Endodermal cell (in vitro differentiated cells): ENCODE data around the gene NFAM1. TPM values are rescaled to one million over a fixed set of nuclear protein-coding genes. Genes with fewer than 3 reads are reported as not detected.

Experiments used
- DNase-seq: peaks from one replicate; pipeline ENCODE4 v3.0.0-alpha.2; 2017
- H3K27ac ChIP-seq: 2 replicates; pipeline ENCODE4 v1.5.1; 2013; ENCODE audit warnings: mild to moderate bottlenecking, low read depth, low read length, moderate library complexity
- H3K27me3 ChIP-seq: 2 replicates; pipeline ENCODE4 v1.6.1; 2013; ENCODE audit warnings: mild to moderate bottlenecking, low read length, moderate library complexity; ENCODE audit not compliant: insufficient read depth, control insufficient read depth, poor library complexity, severe bottlenecking
- H3K36me3 ChIP-seq: 2 replicates; pipeline ENCODE4 v1.7.0; 2013; ENCODE audit warnings: mild to moderate bottlenecking, low read length, moderate library complexity; ENCODE audit not compliant: control insufficient read depth, insufficient read depth
- H3K4me1 ChIP-seq: one replicate; pipeline ENCODE4 v1.7.0; 2013; ENCODE audit warnings: low read length; ENCODE audit not compliant: control insufficient read depth, insufficient read depth
- H3K4me3 ChIP-seq: 2 replicates; pipeline ENCODE4 v1.5.1; 2013; ENCODE audit warnings: mild to moderate bottlenecking, low read length, moderate library complexity
- H3K9ac ChIP-seq: 2 replicates; pipeline ENCODE4 v1.6.1; 2013; ENCODE audit warnings: mild to moderate bottlenecking, low read length, moderate library complexity; ENCODE audit not compliant: poor library complexity, severe bottlenecking; ENCODE audit errors: extremely low read depth
- H3K9me3 ChIP-seq: 2 replicates; pipeline ENCODE4 v1.6.1; 2013; ENCODE audit warnings: mild to moderate bottlenecking, low read length, moderate library complexity; ENCODE audit not compliant: control insufficient read depth
- H3K27ac Mint-ChIP-seq: 2 replicates; pipeline ENCODE4 v1.8.0; 2020; ENCODE audit warnings: mixed read lengths
- H3K27me3 Mint-ChIP-seq: 2 replicates; pipeline ENCODE4 v1.8.0; 2021; ENCODE audit warnings: mild to moderate bottlenecking, mixed read lengths; ENCODE audit not compliant: insufficient read depth
- H3K36me3 Mint-ChIP-seq: 2 replicates; pipeline ENCODE4 v1.8.0; 2020; ENCODE audit warnings: low read depth, mixed read lengths
- H3K4me1 Mint-ChIP-seq: 2 replicates; pipeline ENCODE4 v1.8.0; 2020; ENCODE audit warnings: mixed read lengths
- H3K4me3 Mint-ChIP-seq: 2 replicates; pipeline ENCODE4 v1.8.0; 2020; ENCODE audit warnings: mild to moderate bottlenecking, moderate library complexity, mixed read lengths
- H3K9me3 Mint-ChIP-seq: 2 replicates; pipeline ENCODE4 v1.8.0; 2020; ENCODE audit warnings: mild to moderate bottlenecking, mixed read lengths
- CTCF ChIP-seq: fragments of 200-600 bp; sonication (generic); conservative IDR thresholded peaks from 2 replicates; pipeline ENCODE4 v1.5.0; 2021; ENCODE audit warnings: antibody characterized with exemption, mild to moderate bottlenecking
- WGBS, 2 experiments: methylation state at CpG; one replicate each; pipeline versions ENCODE4 v1.1.5 to v1.1.7; 2013; ENCODE audit warnings: missing lambda C conversion rate in 2 of 2, mixed read lengths in 1 of 2; ENCODE audit not compliant: insufficient coverage in 1 of 2, insufficient read length in 1 of 2; 5-methylcytosine and 5-hydroxymethylcytosine counted together
- total RNA-seq, 2 donors: library from RNA; stranded (reverse); fragmentation: NEBNext Ultra II Directional in 1 of 2; extraction: Animal tissue kit (Norgen Biotek cat#: 25700) in 1 of 2; gene quantifications; 2 replicates in 1 of 2; 3 replicates in 1 of 2; pipeline ENCODE4 v1.2.1, GENCODE V29; 2021

NFAM1 gene
- total RNA-seq, 2 donors from 2014 or later = 0.92 to 1.1 TPM

GRCh38 chr22:42335839-42336378 is 96.3 kb downstream of the NFAM1 start:
- no peak overlapping the region for H3K9ac ChIP-seq
- no peaks in the 10 kb centered on the region for H3K27me3 Mint-ChIP-seq
- DNase-seq = no peak
- H3K9me3 ChIP-seq = no peaks in the 10 kb centered on the region
- peaks cover 11% of the 10 kb centered on the region for H3K4me1 Mint-ChIP-seq
- no peaks in the 10 kb centered on the region for H3K9me3 Mint-ChIP-seq
- no peaks in the 10 kb centered on the region for H3K27me3 ChIP-seq
- no peak overlapping the region for H3K27ac ChIP-seq
- no peaks in the 10 kb centered on the region for H3K4me1 ChIP-seq
- no peak overlapping the region for H3K4me3 ChIP-seq
- no peak for TF ChIP-seq CTCF
- no peak overlapping the region for H3K4me3 Mint-ChIP-seq
- H3K36me3 ChIP-seq = no peaks in the 10 kb centered on the region
- no peak overlapping the region for H3K27ac Mint-ChIP-seq
- WGBS, 2 experiments = 87 to 93% methylated on average over 8 to 11 of the region's 11 CpGs
- H3K36me3 Mint-ChIP-seq = no peaks in the 10 kb centered on the region

- peaks cover 10% of the 10 kb centered on the region for H3K4me1 Mint-ChIP-seq
- Histone ChIP-seq H3K4me3 (no peak overlapping the region), H3K27ac (no peak overlapping the region), H3K9ac (no peak overlapping the region), H3K36me3 (no peaks in the 10 kb centered on the region), H3K9me3 (no peaks in the 10 kb centered on the region), H3K4me1 (no peaks in the 10 kb centered on the region), H3K27me3 (no peaks in the 10 kb centered on the region)
- H3K9me3 Mint-ChIP-seq = no peaks in the 10 kb centered on the region
- DNase-seq = no peak
- TF ChIP-seq CTCF = no peak
- WGBS, 2 experiments = 82 to 91% methylated on average over 9 to 11 of the region's 11 CpGs
- no peak overlapping the region for H3K4me3 Mint-ChIP-seq
- no peaks in the 10 kb centered on the region for H3K36me3 Mint-ChIP-seq
- no peak overlapping the region for H3K27ac Mint-ChIP-seq
- H3K27me3 Mint-ChIP-seq = no peaks in the 10 kb centered on the region
These were observed 97.2 kb downstream of the NFAM1 start for GRCh38 chr22:42334875-42335512.

- no peak for TF ChIP-seq CTCF
- no peak overlapping the region for H3K27ac ChIP-seq
- no peaks in the 10 kb centered on the region for H3K36me3 ChIP-seq
- no peak overlapping the region for H3K27ac Mint-ChIP-seq
- H3K4me1 ChIP-seq = no peaks in the 10 kb centered on the region
- 92 to 98% methylated on average over 6 to 8 of the region's 8 CpGs for WGBS, 2 experiments
- no peaks in the 10 kb centered on the region for H3K9me3 ChIP-seq
- no peaks in the 10 kb centered on the region for H3K27me3 Mint-ChIP-seq
- no peaks in the 10 kb centered on the region for H3K36me3 Mint-ChIP-seq
- no peaks in the 10 kb centered on the region for H3K9me3 Mint-ChIP-seq
- no peak overlapping the region for H3K9ac ChIP-seq
- H3K27me3 ChIP-seq = no peaks in the 10 kb centered on the region
- no peak overlapping the region for H3K4me3 Mint-ChIP-seq
- H3K4me1 Mint-ChIP-seq = peaks cover 17% of the 10 kb centered on the region
- DNase-seq = no peak
- no peak overlapping the region for H3K4me3 ChIP-seq
These were observed 98.7 kb downstream of the NFAM1 start for GRCh38 chr22:42333544-42333943.
